ENCODE results near the gene RPIA. TPM values are rescaled to one million over a fixed set of nuclear protein-coding genes. Genes with fewer than 3 reads are reported as not detected.
A peak's percentile ranks its signal among the peaks of the same experiment; 100 is the strongest.

RPIA gene
- total RNA-seq, 1 donor from 2014 or later, result 16.5 TPM

DNA sequence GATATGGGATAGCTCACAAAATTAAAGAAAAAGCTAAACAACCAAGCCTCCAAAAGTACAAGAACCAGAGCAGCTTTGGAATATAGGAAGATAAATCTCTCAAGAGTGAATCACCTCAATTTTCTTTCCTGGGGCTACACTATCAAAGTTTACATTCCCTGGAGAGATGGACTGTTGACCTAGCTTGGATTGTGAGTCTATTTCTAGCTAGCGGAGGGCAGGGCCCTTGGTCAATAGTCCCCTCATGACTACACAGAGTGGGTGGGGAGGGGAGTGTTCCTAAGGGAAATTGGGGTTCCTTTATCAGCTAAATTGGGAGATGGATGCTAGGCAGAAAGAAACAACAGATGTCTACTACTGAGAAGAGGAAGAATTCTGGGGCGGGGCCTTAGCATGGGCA lies 34.3 kb upstream of the RPIA start:
- Histone ChIP-seq H3K27me3 (ENCODE audit: low read depth) (no peaks in the 10 kb centered on the region), H3K27ac (no peak overlapping the region), H3K4me1 (no peaks in the 10 kb centered on the region), H3K4me3 (no peak overlapping the region), H3K9me3 (no peaks in the 10 kb centered on the region), H3K36me3 (no peaks in the 10 kb centered on the region)
- no peak for DNase-seq
- intact Hi-C loops (cut with DNase I), result no loop called here
- TF ChIP-seq, protein P1, sequence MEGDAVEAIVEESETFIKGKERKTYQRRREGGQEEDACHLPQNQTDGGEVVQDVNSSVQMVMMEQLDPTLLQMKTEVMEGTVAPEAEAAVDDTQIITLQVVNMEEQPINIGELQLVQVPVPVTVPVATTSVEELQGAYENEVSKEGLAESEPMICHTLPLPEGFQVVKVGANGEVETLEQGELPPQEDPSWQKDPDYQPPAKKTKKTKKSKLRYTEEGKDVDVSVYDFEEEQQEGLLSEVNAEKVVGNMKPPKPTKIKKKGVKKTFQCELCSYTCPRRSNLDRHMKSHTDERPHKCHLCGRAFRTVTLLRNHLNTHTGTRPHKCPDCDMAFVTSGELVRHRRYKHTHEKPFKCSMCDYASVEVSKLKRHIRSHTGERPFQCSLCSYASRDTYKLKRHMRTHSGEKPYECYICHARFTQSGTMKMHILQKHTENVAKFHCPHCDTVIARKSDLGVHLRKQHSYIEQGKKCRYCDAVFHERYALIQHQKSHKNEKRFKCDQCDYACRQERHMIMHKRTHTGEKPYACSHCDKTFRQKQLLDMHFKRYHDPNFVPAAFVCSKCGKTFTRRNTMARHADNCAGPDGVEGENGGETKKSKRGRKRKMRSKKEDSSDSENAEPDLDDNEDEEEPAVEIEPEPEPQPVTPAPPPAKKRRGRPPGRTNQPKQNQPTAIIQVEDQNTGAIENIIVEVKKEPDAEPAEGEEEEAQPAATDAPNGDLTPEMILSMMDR (IDR thresholded peaks at IDR 0.05), result no peak
- ATAC-seq, result no peak

DNA sequence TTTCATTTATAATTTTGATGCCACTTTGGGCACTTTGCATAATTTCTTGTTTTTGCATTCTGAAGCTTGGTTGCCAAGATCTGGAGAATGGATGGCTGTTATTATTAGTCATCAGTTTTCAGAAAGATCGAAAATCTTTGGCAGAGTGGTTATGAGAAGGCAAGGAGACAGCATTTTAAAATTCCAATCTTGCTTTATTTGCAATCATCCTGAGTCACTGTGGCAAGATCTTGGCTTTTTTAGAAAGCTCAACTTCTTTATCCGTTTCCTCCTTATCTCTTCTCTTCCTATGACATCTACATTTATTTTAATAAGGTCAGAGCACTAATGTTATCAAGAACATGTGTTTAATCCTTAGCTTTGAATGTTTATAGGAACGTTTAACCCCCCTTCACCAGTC lies 33.1 kb upstream of the RPIA start:
- peak overlapping the region; percentile 57 for H3K27ac ChIP-seq
- DNase-seq (no peak), ATAC-seq (no peak)

GRCh38 chr2:88658881-88659537 lies 32.5 kb upstream of the RPIA start:
- TF ChIP-seq, protein P1 (IDR thresholded peaks at IDR 0.05), result no peak
- Histone ChIP-seq H3K9me3 (no peaks in the 10 kb centered on the region), H3K27me3 (ENCODE audit: low read depth) (no peaks in the 10 kb centered on the region), H3K36me3 (no peaks in the 10 kb centered on the region), H3K4me1 (no peaks in the 10 kb centered on the region), H3K4me3 (no peak overlapping the region), H3K27ac (peak overlapping the region; percentile 57)
- ATAC-seq (peak; percentile 29 to 37), DNase-seq (no peak)
- intact Hi-C loops (cut with DNase I), result no loop called here

More for the DNA sequence above, 33.1 kb upstream of the RPIA start:
- intact Hi-C loops (cut with DNase I), result no loop called here
- Histone ChIP-seq H3K4me1 (no peaks in the 10 kb centered on the region), H3K36me3 (no peaks in the 10 kb centered on the region), H3K4me3 (no peak overlapping the region), H3K27me3 (ENCODE audit: low read depth) (no peaks in the 10 kb centered on the region), H3K9me3 (no peaks in the 10 kb centered on the region)
- TF ChIP-seq, protein P1 (IDR thresholded peaks at IDR 0.05), result no peak

GRCh38 chr2:88659538-88659915 lies 31.9 kb upstream of the RPIA start:
- TF ChIP-seq, protein P1 (IDR thresholded peaks at IDR 0.05), result no peak
- H3K9me3 ChIP-seq, result no peaks in the 10 kb centered on the region
- peak overlapping the region; percentile 57 for H3K27ac ChIP-seq

GRCh38 chr2:88660622-88661021 lies 30.9 kb upstream of the RPIA start:
- H3K4me1 ChIP-seq, result no peaks in the 10 kb centered on the region

More at GRCh38 chr2:88659538-88659915, 31.9 kb upstream of the RPIA start:
- Histone ChIP-seq H3K36me3 (no peaks in the 10 kb centered on the region), H3K4me1 (no peaks in the 10 kb centered on the region), H3K27me3 (ENCODE audit: low read depth) (no peaks in the 10 kb centered on the region), H3K4me3 (no peak overlapping the region)
- ATAC-seq, result peak; percentile 28 to 66
- intact Hi-C loops (cut with DNase I), result no loop called here
- no peak for DNase-seq

More at GRCh38 chr2:88660622-88661021, 30.9 kb upstream of the RPIA start:
- intact Hi-C loops (cut with DNase I), result no loop called here
- DNase-seq, result no peak
- TF ChIP-seq, protein P1 (IDR thresholded peaks at IDR 0.05), result no peak
- Histone ChIP-seq H3K9me3 (no peaks in the 10 kb centered on the region), H3K4me3 (no peak overlapping the region), H3K27me3 (ENCODE audit: low read depth) (no peaks in the 10 kb centered on the region), H3K27ac (no peak overlapping the region), H3K36me3 (no peaks in the 10 kb centered on the region)
- no peak for ATAC-seq

All from lower lobe of right lung (tissue), 2 donors.